RWPE2 (cell line): ENCODE measurements around the gene CHML.

Experiments used
- ATAC-seq: fragments of 200-7000 bp; cut with Tn5 transposase; 3 replicates; pipeline ENCODE4 v1.9.1; 2021; ENCODE audit warnings: low read depth
- DNase-seq: peaks from one replicate; pipeline ENCODE4 v3.0.0-alpha.2; 2020; ENCODE audit warnings: low spot score
- H3K27ac ChIP-seq: fragments of 450-650 bp; 2 replicates; pipeline ENCODE4 v1.5.1; 2017; ENCODE audit warnings: mild to moderate bottlenecking; ENCODE audit not compliant: poor library complexity, severe bottlenecking
- H3K27me3 ChIP-seq: fragments of 250-450 bp; sonication (Bioruptor Pico); 2 replicates; pipeline ENCODE4 v1.5.1; 2021; ENCODE audit warnings: mild to moderate bottlenecking, moderate library complexity; ENCODE audit not compliant: insufficient read depth, poor library complexity, severe bottlenecking
- H3K36me3 ChIP-seq: fragments of 250-450 bp; sonication (Bioruptor Pico); 2 replicates; pipeline ENCODE4 v1.5.1; 2020; ENCODE audit warnings: low read depth, mild to moderate bottlenecking, moderate library complexity
- H3K4me1 ChIP-seq: fragments of 250-450 bp; sonication (Bioruptor Pico); 2 replicates; pipeline ENCODE4 v1.5.1; 2021; ENCODE audit warnings: mild to moderate bottlenecking, moderate library complexity; ENCODE audit not compliant: insufficient read depth, poor library complexity, severe bottlenecking
- H3K4me3 ChIP-seq: fragments of 250-450 bp; sonication (Bioruptor Pico); 2 replicates; pipeline ENCODE4 v1.5.1; 2021; ENCODE audit warnings: mild to moderate bottlenecking, moderate library complexity; ENCODE audit not compliant: severe bottlenecking
- H3K9me3 ChIP-seq: fragments of 250-450 bp; sonication (Bioruptor Pico); 2 replicates; pipeline ENCODE4 v1.5.1; 2021; ENCODE audit warnings: mild to moderate bottlenecking, moderate library complexity; ENCODE audit not compliant: severe bottlenecking
- CTCF ChIP-seq: fragments of 450-650 bp; IDR thresholded peaks from one replicate; pipeline ENCODE4 v1.5.1; 2017; ENCODE audit warnings: mild to moderate bottlenecking, moderate library complexity; ENCODE audit not compliant: poor library complexity, severe bottlenecking

CHML gene

DNA sequence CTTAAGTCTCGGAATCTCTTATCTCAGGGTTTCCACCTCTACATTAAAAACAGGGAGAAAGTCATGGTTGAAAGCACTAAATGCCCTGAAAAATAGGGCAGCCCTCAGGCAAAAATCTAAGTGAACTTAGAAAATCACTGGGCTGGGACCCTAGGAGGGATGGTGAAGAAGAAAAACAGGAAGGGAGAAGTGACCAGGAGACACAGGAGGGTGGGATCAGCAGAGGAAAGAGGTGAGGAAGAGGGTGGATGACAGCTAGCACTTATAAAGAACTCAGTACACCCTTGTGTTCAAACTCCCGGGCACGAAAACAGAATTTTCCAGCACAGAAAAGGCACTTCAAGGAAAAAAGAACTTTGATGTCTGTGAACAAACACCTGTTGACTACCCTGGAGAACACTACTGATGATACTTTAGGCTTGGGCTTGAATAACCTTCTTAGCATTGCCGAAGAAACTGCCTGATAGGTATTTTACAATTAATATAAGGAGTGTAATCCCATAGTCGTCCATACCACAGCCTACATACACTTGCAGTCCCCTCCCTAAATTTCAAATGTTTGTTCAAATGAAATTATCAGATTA lies 2.0 kb downstream of the CHML start:
- ATAC-seq (no peak), DNase-seq (no peak)
- Histone ChIP-seq H3K36me3 (peaks cover 26% of the 10 kb centered on the region), H3K27me3 (no peaks in the 10 kb centered on the region), H3K9me3 (no peaks in the 10 kb centered on the region), H3K4me3 (peak overlapping the region; percentile 94), H3K4me1 (peaks cover 24% of the 10 kb centered on the region), H3K27ac (peak overlapping the region; percentile 61)
- no peak for TF ChIP-seq CTCF

DNA sequence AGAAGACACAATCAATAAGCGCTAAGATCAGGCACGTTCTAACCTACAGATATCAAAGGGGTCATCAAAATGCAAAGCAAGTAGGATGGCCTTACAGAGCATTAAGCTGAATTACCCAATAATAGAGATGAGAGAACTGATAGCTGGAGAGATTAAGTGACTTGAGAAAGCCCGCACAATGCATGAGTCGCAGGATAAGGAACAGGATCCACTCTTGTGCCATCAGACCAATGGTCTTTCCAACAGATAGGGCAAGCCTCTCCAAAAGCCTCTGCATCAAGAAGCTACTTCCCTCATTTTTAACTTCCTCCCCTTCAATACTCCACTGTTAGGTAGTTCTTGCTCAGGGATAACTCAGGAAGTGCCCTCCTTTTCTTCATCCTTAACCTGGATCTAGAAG lies 2.6 kb downstream of the CHML start:
- TF ChIP-seq CTCF = no peak
- ATAC-seq (no peak; the same call in 2 of the 3 replicates), DNase-seq (no peak)
- Histone ChIP-seq H3K27ac (peak overlapping the region; percentile 61), H3K27me3 (no peaks in the 10 kb centered on the region), H3K36me3 (peaks cover 29% of the 10 kb centered on the region), H3K4me1 (peaks cover 24% of the 10 kb centered on the region), H3K9me3 (no peaks in the 10 kb centered on the region), H3K4me3 (no peak overlapping the region)

- ATAC-seq = peak; percentile 18; the same call in 1 of the 3 replicates
- no peak for TF ChIP-seq CTCF
- no peak for DNase-seq
- Histone ChIP-seq H3K4me3 (no peak overlapping the region), H3K27me3 (no peaks in the 10 kb centered on the region), H3K36me3 (peaks cover 29% of the 10 kb centered on the region), H3K4me1 (peaks cover 24% of the 10 kb centered on the region), H3K9me3 (no peaks in the 10 kb centered on the region), H3K27ac (peak overlapping the region; percentile 61)
Observed at GRCh38 chr1:241637046-241637590, 3.1 kb downstream of the CHML start.

GRCh38 chr1:241636291-241636690 lies 3.9 kb downstream of the CHML start:
- peaks cover 29% of the 10 kb centered on the region for H3K36me3 ChIP-seq
- TF ChIP-seq CTCF = no peak

DNA sequence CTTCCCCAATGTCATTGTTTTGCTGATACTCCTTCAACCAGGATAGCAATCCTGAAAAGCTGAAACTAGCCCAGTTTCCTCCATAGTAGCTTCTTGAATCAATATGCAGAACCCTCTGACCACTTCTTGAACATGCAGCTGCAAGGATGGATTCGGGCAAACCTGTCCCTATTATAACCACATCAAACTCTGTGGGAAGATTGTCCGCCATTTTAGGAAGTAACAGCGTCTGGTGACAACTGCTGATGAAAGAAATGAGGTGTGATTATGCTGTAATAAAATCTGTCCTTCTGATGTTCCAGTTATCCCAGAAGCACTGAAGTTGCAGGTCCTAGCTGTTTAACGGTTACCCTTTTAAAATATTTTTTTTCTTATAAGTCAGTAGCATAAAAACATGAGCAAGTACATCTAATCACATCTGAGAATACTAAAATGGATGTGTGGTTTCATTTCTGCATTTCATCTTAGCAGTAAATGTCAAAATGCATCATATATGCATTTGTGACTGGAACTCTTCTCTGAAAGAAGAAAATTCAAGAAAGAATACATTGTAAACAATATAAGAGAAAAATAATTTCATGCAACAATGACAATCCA lies 4.5 kb downstream of the CHML start:
- H3K36me3 ChIP-seq = peaks cover 29% of the 10 kb centered on the region
- peaks cover 17% of the 10 kb centered on the region for H3K4me1 ChIP-seq
- ATAC-seq = no peak

More at GRCh38 chr1:241636291-241636690, 3.9 kb downstream of the CHML start:
- DNase-seq = no peak
- peaks cover 18% of the 10 kb centered on the region for H3K4me1 ChIP-seq
- H3K4me3 ChIP-seq = no peak overlapping the region
- no peak for ATAC-seq
- H3K27ac ChIP-seq = no peak overlapping the region
- no peaks in the 10 kb centered on the region for H3K9me3 ChIP-seq
- no peaks in the 10 kb centered on the region for H3K27me3 ChIP-seq

More for the DNA sequence above, 4.5 kb downstream of the CHML start:
- Histone ChIP-seq H3K27me3 (no peaks in the 10 kb centered on the region), H3K9me3 (no peaks in the 10 kb centered on the region), H3K4me3 (no peak overlapping the region), H3K27ac (no peak overlapping the region)
- DNase-seq = no peak
- no peak for TF ChIP-seq CTCF
